GM12878 (cell line): ENCODE measurements around the gene BFSP2.

ENCODE experiments used
- BCLAF1 ChIP-seq: fragments of 450-650 bp; IDR thresholded peaks from 2 replicates; pipeline ENCODE4 v1.6.1; 2017; ENCODE audit warnings: antibody characterized with exemption, mild to moderate bottlenecking, moderate library complexity
- CTCF ChIP-seq, 3 experiments: IDR thresholded peaks in 2 of 3; conservative IDR thresholded peaks in 1 of 3; 2 replicates each; pipeline ENCODE4 v1.5.1; 2011; ENCODE audit warnings: low read depth in 3 of 3, low read length in 3 of 3, mild to moderate bottlenecking in 3 of 3, control low read depth in 2 of 3, moderate library complexity in 2 of 3, inconsistent platforms in 1 of 3, mixed read lengths in 1 of 3; ENCODE audit not compliant: control insufficient read depth in 2 of 3, insufficient read depth in 1 of 3; ENCODE audit errors: extremely low read depth in 1 of 3
- EGR1 ChIP-seq, 2 experiments: IDR thresholded peaks; 1 replicate in 1 of 2; 2 replicates in 1 of 2; pipeline ENCODE4 v1.6.1; 2011 to 2012; ENCODE audit warnings: low read depth in 2 of 2, low read length in 2 of 2, borderline replicate concordance in 1 of 2, mild to moderate bottlenecking in 1 of 2, moderate library complexity in 1 of 2
- EZH2 ChIP-seq: IDR thresholded peaks from 2 replicates; pipeline ENCODE4 v1.6.1; 2012; ENCODE audit warnings: low read depth, mild to moderate bottlenecking, control low read depth, inconsistent platforms, low read length, borderline replicate concordance; ENCODE audit not compliant: control insufficient read depth
- GABPA ChIP-seq: IDR thresholded peaks from 2 replicates; pipeline ENCODE4 v1.6.1; 2014; ENCODE audit warnings: antibody characterized with exemption, low read depth, mild to moderate bottlenecking, inconsistent platforms
- POLR2A ChIP-seq: IDR thresholded peaks from 2 replicates; pipeline ENCODE4 v1.6.1; 2011; ENCODE audit warnings: low read depth, mild to moderate bottlenecking, low read length
- POLR2AphosphoS5 ChIP-seq: IDR thresholded peaks from 2 replicates; pipeline ENCODE4 v1.6.1; 2011; ENCODE audit warnings: mild to moderate bottlenecking, low read length, inconsistent platforms
- RBBP5 ChIP-seq: fragments of 200-600 bp; sonication (generic); conservative IDR thresholded peaks from 2 replicates; pipeline ENCODE4 v1.6.1; 2016
- TCF12 ChIP-seq: IDR thresholded peaks from 2 replicates; pipeline ENCODE4 v1.6.1; 2011; ENCODE audit warnings: low read depth, mild to moderate bottlenecking, low read length

- TF ChIP-seq POLR2A: no peak
- TF ChIP-seq CTCF (IDR thresholded peaks at IDR 0.05 in 2 of 3, conservative IDR thresholded peaks at IDR 0.05 in 1 of 3; ENCODE audit: control insufficient read depth in 2 of 3, extremely low read depth in 1 of 3, insufficient read depth in 1 of 3, low read depth in 3 of 3, low read length in 3 of 3): no peak
- no peak for TF ChIP-seq EGR1 (IDR thresholded peaks at IDR 0.05; ENCODE audit: borderline replicate concordance in 1 of 2, low read depth in 2 of 2, low read length in 2 of 2)
- TF ChIP-seq POLR2AphosphoS5: no peak
- no peak for TF ChIP-seq EZH2
- no peak for TF ChIP-seq BCLAF1
- TF ChIP-seq RBBP5: no peak
- TF ChIP-seq GABPA: no peak
- TF ChIP-seq TCF12: no peak
These were observed 87.3 kb downstream of the BFSP2 start for GRCh38 chr3:133487204-133487603.
